HG03159 (cell line): ENCODE results near the gene APELA.
A peak's percentile ranks its signal among the peaks of the same experiment; 100 is the strongest.
"Not testable (repeated sequence)": the region's sequence is repeated elsewhere in the genome, so short reads cannot be mapped to it uniquely, and the experiment has no call there.

Experiments
- ATAC-seq: cut with Tn5 transposase; IDR thresholded peaks from one replicate; pipeline ENCODE4 v1.9.1; 2021; ENCODE audit warnings: mild to moderate bottlenecking, moderate library complexity; ENCODE audit not compliant: unreplicated experiment

The APELA gene

DNA sequence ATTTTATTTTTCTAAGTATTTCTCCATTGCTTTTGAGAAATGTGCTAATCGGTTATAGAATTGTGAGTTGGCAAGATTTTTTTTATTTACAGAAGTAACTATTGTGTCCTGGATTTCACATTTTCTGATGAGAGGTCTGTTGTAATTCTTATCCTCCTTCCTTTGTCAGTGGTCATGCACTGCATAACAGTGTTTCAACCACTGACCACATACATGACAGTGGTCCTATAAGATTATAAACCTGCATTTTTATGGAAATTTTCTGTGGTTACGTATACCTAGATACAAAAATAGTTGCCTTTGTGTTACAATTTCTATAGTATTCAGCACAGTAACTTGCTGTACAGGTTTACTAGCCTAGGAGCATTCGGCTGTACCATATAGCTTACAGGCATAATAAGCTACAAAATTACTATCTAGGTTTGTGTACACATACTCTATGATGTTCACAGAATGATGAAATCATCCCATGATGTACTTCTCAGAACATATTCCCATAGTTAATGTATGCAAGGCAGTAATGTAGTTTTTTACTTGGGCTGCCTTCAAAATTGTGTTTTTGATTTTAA is 47.8 kb downstream of the APELA start:
- peak; percentile 64 for ATAC-seq

- ATAC-seq = no peak
Observed at GRCh38 chr4:164926301-164926700, 49.3 kb downstream of the APELA start.

GRCh38 chr4:164927101-164927500 is 50.1 kb downstream of the APELA start:
- not testable (repeated sequence) for ATAC-seq

- no peak for ATAC-seq
Observed at GRCh38 chr4:164930647-164931046, 53.7 kb downstream of the APELA start.

DNA sequence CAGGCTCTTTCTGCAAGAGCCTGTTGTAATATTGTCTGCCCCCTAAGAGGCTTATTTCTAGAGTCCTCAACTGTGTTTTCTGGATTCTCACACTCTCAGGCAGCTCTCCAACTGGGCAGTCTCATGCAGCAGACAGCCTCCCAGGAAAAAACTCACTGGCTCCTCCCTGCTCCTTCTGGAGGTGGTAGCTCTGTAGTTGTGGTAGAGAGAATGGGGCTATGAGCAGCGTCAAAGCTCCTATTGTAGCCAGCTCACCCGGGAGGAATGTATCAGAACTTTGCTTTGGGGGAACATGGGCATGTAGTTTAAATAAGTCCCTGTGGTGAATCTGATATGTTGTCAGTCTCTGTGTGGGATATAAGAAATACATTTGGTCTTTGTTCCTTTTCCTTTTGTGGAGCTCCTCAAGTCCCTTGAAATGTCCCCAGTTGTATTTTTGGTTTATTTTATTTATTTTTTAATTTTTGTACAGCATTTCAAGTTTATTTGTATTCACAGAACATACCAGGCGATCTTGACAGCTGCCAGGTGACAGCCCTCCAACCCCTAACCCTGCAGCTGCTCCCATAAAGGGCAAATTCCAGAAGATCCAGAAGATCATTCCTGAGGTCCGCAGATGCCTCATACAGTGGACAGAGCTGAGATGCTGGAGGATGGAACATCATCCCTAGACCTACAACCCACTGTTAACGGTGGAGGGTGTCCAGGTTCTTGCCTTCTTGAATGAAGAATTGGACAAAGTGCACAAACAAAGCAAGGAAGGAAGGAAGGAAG is 54.8 kb downstream of the APELA start:
- no peak for ATAC-seq

GRCh38 chr4:164933244-164933643 is 56.3 kb downstream of the APELA start:
- ATAC-seq = no peak

GRCh38 chr4:164935363-164935762 is 58.4 kb downstream of the APELA start:
- ATAC-seq = peak; percentile 69

GRCh38 chr4:164935865-164936606 is 59.1 kb downstream of the APELA start:
- peak; percentile 52 for ATAC-seq

DNA sequence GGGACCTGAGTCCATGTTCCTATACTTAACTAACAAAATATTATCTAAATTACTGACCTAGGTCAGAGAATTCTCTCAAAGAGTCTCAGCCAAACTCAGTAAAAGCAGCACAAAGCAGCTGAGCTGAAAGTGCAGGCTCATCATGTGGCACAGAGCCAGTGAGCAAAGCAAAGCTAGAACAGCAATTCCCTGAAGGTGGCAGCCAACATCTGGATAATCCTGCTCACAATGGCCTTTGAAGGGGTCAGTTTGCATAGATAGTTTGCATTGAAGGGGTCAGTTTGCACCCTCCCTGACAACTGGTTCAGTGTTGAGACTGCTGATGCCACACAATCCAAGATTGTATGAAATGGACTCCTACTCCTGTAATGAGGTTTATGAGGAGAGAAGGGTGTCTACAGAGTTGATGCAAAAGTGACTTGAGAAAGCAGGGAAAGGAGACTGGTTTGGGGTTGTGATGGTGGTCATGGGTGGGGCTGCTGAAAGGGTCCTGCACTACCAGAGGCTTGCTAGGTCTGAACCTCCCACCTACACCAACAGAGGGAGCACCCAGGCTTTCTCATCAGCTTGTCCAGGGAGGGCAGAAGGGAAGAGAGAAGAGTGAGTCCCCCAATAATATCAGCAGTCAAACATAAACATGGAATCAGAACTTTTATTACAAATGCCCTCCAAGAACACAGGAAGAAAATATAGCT is 60.7 kb downstream of the APELA start:
- ATAC-seq = peak; percentile 51

- ATAC-seq = no peak
Observed at GRCh38 chr4:164943192-164943591, 66.2 kb downstream of the APELA start.

DNA sequence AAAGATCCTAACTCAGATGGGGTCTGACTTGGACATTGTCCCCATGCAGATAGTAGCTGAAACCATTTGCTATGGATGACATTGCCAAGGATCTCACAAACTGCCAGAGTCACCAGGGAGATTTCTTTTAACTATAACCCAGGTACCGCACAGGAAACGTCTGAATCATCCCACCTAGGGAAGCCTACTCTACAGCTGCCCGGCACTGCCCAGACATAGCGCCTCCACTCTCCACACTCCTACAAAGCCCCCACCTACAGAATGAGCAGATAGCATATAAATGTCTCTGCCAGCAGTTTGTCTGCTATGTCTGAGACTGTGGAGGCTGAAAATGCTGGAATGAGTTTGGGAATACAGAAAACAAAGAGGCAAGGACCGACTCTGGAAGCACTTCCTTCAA is 68.2 kb downstream of the APELA start:
- no peak for ATAC-seq

DNA sequence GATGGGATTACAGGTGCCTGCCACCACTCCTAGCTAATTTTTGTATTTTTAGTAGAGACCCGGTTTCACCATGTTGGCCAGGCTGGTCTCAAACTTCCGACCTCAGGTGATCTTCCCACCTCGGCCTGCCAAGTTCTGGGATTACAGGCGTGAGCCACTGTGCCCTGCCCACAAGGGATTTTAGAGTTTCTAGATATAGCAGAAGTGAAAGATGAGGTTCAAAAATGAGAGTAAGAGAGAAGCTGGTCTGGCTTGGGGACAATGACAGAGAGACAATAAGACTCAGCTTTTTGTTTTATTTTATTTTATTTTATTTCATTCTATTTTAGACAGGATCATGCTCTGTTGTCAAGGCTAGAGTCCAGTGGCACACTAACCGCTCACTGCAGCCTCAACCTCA is 69.8 kb downstream of the APELA start:
- ATAC-seq = no peak
